Naive thymus-derived CD4-positive, alpha-beta T cell (primary cell): ENCODE results near the gene TRABD2B. TPM values are rescaled to one million over a fixed set of nuclear protein-coding genes. Genes with fewer than 3 reads are reported as not detected.

Experiments
- ATAC-seq: fragments of 150-1000 bp; cut with Tn5 transposase; 2 replicates; pipeline ENCODE4 v1.10.0; 2021; ENCODE audit warnings: mild to moderate bottlenecking, moderate library complexity
- CTCF ChIA-PET: fragments of 350-600 bp; sonication (Branson Sonifier 250); formaldehyde crosslinking; loops from one replicate; lab custom pipeline; 2021; ENCODE audit warnings: antibody characterized with exemption; lab: Charles Lee
- POLR2A ChIA-PET: fragments of 350-600 bp; sonication (Branson Sonifier 250); formaldehyde crosslinking; loops from one replicate; lab custom pipeline; 2021; ENCODE audit warnings: antibody characterized with exemption, inconsistent platforms; lab: Charles Lee
- DNase-seq, 9 donors: peaks; one replicate each; pipeline versions ENCODE4 v3.0.0 to v3.0.0-alpha.2; 2020 to 2022; ENCODE audit warnings: mixed read lengths in 1 of 9
- H3K27ac ChIP-seq: one replicate; pipeline ENCODE4 v1.7.0; 2013; ENCODE audit warnings: mild to moderate bottlenecking, low read depth, low read length, moderate library complexity
- H3K27me3 ChIP-seq, 2 donors: one replicate each; pipeline ENCODE4 v1.7.0; 2013; ENCODE audit warnings: low read length in 2 of 2, mild to moderate bottlenecking in 2 of 2, moderate library complexity in 2 of 2; ENCODE audit not compliant: control insufficient read depth in 2 of 2, insufficient read depth in 2 of 2
- H3K36me3 ChIP-seq, 3 experiments: 1 replicate in 2 of 3; 2 replicates in 1 of 3; pipeline ENCODE4 v1.7.0; 2013; ENCODE audit warnings: low read length in 3 of 3, mild to moderate bottlenecking in 3 of 3, moderate library complexity in 1 of 3; ENCODE audit not compliant: insufficient read depth in 3 of 3, control insufficient read depth in 2 of 3
- H3K4me1 ChIP-seq, 2 donors: one replicate each; pipeline ENCODE4 v1.7.0; 2013; ENCODE audit warnings: low read length in 2 of 2, mild to moderate bottlenecking in 2 of 2, moderate library complexity in 1 of 2; ENCODE audit not compliant: control insufficient read depth in 2 of 2, insufficient read depth in 2 of 2
- H3K4me3 ChIP-seq: 2 replicates; pipeline ENCODE4 v1.7.0; 2013; ENCODE audit warnings: mild to moderate bottlenecking, low read length
- H3K9me3 ChIP-seq, 3 experiments: 1 replicate in 2 of 3; 2 replicates in 1 of 3; pipeline ENCODE4 v1.7.0; 2013; ENCODE audit warnings: low read length in 3 of 3; ENCODE audit not compliant: control insufficient read depth in 2 of 3
- H3K27ac Mint-ChIP-seq, 9 donors: one replicate each; pipeline ENCODE4 v1.8.0; 2020 to 2022; ENCODE audit warnings: mixed read lengths in 9 of 9, mild to moderate bottlenecking in 8 of 9, moderate library complexity in 5 of 9, inconsistent platforms in 2 of 9
- H3K27me3 Mint-ChIP-seq, 5 donors: one replicate each; pipeline ENCODE4 v1.8.0; 2021 to 2022; ENCODE audit warnings: mixed read lengths in 5 of 5, mild to moderate bottlenecking in 1 of 5
- H3K36me3 Mint-ChIP-seq, 5 donors: one replicate each; pipeline ENCODE4 v1.8.0; 2020 to 2022; ENCODE audit warnings: mixed read lengths in 5 of 5, mild to moderate bottlenecking in 3 of 5, inconsistent platforms in 1 of 5
- H3K4me1 Mint-ChIP-seq, 7 donors: one replicate each; pipeline ENCODE4 v1.8.0; 2020 to 2022; ENCODE audit warnings: mixed read lengths in 7 of 7, mild to moderate bottlenecking in 3 of 7, inconsistent platforms in 1 of 7
- H3K4me3 Mint-ChIP-seq, 10 donors: one replicate each; pipeline ENCODE4 v1.8.0; 2020 to 2022; ENCODE audit warnings: mild to moderate bottlenecking in 10 of 10, mixed read lengths in 10 of 10, moderate library complexity in 6 of 10, inconsistent platforms in 2 of 10
- H3K9me3 Mint-ChIP-seq, 11 donors: one replicate each; pipeline ENCODE4 v1.8.0; 2020 to 2022; ENCODE audit warnings: mixed read lengths in 11 of 11, mild to moderate bottlenecking in 4 of 11, inconsistent platforms in 1 of 11, moderate library complexity in 1 of 11
- intact Hi-C, 2 donors: fragments of 100-400 bp; cut with micrococcal nuclease; formaldehyde crosslinking; loops; one replicate each; pipeline ENCODE4 v1.15.1; 2023
- polyA plus RNA-seq, 2 donors: library from polyadenylated mRNA; unstranded; fragments of 300-500 nt; fragmentation: Illumina TruSeq; gene quantifications; one replicate each; pipeline ENCODE4 v1.2.3, GENCODE V29; 2021
- total RNA-seq, 6 experiments: library from RNA in 5 of 6; stranded (reverse) in 5 of 6; gene quantifications; 1 replicate in 5 of 6; 2 replicates in 1 of 6; pipeline ENCODE4 v1.2.3 and lab custom pipeline; 2021 to 2026

TRABD2B gene
- total and polyA plus RNA-seq, 7 experiments from 2014 or later: not detected

DNA sequence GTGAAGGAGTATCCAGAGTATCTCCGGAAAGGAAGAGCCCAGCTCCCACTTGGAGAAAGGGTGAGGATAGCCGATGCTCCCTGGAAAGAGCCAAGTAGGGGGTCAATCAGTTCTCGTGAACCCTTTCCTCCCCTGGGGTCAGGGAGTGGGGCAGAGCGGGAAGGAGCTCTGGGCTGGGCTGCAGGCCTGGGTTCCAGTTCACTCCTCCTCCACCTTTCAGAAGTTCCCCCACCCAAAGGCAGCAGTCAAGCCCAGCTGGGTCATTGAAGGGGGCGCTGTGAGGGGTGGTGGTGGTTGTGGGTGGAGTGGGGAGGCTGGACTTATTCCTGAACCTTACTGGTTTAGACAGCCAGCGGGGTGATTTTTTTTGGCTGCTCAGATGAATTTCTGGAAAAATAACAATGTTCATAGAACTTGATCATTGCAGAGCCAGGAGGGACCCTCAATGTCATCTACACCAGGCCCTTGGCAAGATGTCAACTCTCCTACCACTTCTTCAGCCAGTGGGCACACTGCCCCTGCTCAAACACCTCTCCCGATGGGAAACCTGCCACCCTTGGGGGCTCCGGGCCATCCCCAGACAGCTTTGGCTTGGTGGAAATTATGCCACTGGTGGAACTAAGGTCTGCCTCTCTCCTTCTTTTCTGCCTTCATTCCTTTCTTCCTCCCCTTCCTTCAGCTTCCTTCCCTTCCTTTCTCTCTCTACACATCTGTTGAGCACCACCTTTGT, 235.8 kb downstream of the TRABD2B start:
- Histone ChIP-seq H3K4me3 (no peak overlapping the region), H3K27ac (no peak overlapping the region), H3K36me3 (no peaks in the 10 kb centered on the region), H3K27me3 (peaks cover 0 to 4% of the 10 kb centered on the region in 2 donors), H3K9me3 (no peaks in the 10 kb centered on the region), H3K4me1 (no peaks in the 10 kb centered on the region)
- CTCF ChIA-PET: no interaction called here
- H3K4me1 Mint-ChIP-seq: no peaks in the 10 kb centered on the region
- ATAC-seq: no peak
- DNase-seq: no peak
- POLR2A ChIA-PET: no interaction called here
- intact Hi-C loops: no loop called here
- peaks cover 0 to 35% (median 16%) of the 10 kb centered on the region in 5 donors for H3K27me3 Mint-ChIP-seq
- no peak overlapping the region for H3K4me3 Mint-ChIP-seq
- H3K27ac Mint-ChIP-seq: no peak overlapping the region
- no peaks in the 10 kb centered on the region for H3K9me3 Mint-ChIP-seq
- no peaks in the 10 kb centered on the region for H3K36me3 Mint-ChIP-seq

DNA sequence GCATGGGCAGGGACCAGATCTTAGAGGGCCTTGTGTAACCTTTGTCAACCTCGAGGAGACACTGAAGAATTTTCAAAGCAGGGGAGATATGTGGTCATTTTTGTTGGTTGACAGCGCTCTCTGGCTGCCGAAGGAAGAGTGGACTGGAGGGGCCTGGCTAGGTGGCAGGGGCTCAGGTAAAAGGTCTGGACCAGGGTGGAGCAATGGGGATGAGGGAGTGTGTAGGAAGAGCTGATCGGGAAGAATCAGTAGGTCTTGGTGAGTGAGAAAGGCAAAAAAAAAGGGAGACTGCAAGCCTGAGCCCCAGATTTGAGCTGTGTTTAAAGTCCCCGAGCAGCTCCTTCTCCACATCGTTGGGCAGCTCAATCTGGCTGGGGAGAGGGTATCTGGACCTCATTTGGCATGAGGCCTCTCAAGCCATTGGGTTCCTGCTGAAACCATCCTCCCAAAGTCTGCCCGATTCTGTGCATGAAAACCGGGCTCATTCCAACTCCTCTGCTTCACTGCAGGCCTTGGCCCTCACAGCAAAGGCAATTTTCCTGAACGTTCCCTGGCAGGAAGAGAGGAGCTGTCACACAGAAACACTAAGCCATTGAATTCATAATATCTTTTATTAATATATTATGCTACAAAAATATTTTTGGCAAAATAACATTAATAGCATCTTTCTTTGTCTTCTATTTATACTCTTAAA, 237.1 kb downstream of the TRABD2B start:
- Histone ChIP-seq H3K4me1 (no peaks in the 10 kb centered on the region), H3K27me3 (peaks cover 0 to 4% of the 10 kb centered on the region in 2 donors), H3K9me3 (no peaks in the 10 kb centered on the region), H3K4me3 (no peak overlapping the region), H3K36me3 (no peaks in the 10 kb centered on the region), H3K27ac (no peak overlapping the region)
- Mint-ChIP-seq H3K4me1 (no peaks in the 10 kb centered on the region), H3K4me3 (no peak overlapping the region), H3K9me3 (no peaks in the 10 kb centered on the region), H3K36me3 (no peaks in the 10 kb centered on the region), H3K27me3 (peaks cover 0 to 40% (median 16%) of the 10 kb centered on the region in 5 donors), H3K27ac (no peak overlapping the region)
- ChIA-PET POLR2A (no interaction called here), CTCF (no interaction called here)
- DNase-seq (no peak), ATAC-seq (no peak)
- intact Hi-C loops: no loop called here

DNA sequence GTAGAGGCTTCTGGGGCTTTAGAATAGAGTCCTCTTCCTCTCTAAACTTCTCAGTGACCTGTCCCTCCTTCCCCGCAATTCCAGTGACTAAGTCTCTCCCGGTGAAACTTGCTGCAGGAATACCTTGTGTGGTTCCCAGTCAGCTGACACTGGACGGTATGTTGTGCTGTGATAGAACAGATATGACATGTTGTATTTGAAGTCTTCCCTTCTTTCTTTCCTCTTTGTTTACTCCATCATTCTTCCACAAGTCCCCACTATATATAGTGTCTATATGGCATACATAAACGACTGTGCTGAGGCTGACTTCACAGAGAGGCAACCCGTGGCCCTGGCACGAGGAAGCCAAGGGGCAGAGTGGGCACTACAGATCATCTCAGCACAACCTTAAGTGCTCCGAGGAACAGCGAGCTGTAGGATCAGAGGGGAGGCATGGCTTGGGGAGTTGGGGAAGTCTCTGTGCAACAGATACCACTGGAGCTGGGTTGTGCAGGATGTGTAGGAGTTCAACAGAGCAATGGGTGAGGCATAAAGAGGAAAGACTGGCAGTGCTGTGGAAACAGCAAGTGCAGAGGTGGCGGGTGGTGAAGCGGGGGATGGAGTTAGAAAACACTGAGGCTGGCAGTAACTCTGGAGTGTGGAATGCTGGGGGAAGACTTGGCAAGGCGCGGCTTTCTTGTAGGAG, 237.8 kb downstream of the TRABD2B start:
- Mint-ChIP-seq H3K27me3 (peaks cover 0 to 40% (median 16%) of the 10 kb centered on the region in 5 donors), H3K9me3 (no peaks in the 10 kb centered on the region), H3K27ac (no peak overlapping the region), H3K36me3 (no peaks in the 10 kb centered on the region), H3K4me1 (no peaks in the 10 kb centered on the region), H3K4me3 (no peak overlapping the region)
- Histone ChIP-seq H3K9me3 (no peaks in the 10 kb centered on the region), H3K27ac (no peak overlapping the region), H3K4me3 (no peak overlapping the region), H3K36me3 (no peaks in the 10 kb centered on the region), H3K27me3 (peaks cover 0 to 4% of the 10 kb centered on the region in 2 donors), H3K4me1 (no peaks in the 10 kb centered on the region)
- DNase-seq (no peak), ATAC-seq (no peak)
- ChIA-PET POLR2A (no interaction called here), CTCF (no interaction called here)
- intact Hi-C loops: no loop called here

DNA sequence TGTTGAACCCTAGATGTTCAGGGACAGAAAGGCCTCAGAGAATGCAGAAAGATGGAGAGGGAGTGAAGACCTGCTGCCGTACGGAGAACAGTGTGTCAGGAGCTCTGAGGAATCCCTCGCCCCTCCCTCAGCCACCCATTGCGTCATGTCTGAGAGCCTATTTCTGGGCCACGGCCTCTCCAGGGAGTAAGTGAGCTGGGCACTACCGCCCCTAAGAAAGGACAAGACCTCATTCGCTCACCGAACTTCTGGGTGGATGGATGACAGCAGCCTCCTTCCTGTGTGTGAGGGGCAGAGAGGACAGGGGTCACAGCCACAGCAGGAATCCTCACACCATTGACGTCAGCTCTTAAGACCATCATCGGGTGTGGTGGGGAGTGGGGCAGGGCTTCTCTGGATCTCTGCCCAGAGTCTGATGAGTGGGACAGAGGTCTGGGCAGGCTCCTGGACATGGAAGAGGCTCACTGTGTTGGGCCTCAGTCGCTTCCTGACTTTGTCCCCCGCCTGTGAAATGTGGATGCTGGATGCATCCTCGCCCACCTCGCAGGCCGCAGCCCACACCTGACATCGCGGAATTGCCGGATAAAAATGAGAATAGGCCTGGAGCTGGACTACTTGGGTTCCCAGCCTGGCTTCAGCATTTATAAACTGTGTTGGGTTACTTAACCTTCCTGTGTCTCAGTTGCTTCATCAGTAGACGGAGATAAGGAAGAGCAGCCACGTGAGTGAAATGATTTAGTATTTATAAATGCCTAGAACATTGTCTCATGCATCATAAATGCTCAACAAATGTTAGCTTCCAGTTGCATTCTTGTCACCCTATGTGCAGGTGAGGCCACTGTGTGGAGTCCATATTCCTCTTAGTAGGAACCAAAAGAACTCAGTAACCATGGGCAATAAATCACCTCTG, 238.6 kb downstream of the TRABD2B start:
- DNase-seq (no peak), ATAC-seq (no peak)
- CTCF ChIA-PET: no interaction called here
- Histone ChIP-seq H3K9me3 (no peaks in the 10 kb centered on the region), H3K4me1 (no peaks in the 10 kb centered on the region), H3K36me3 (no peaks in the 10 kb centered on the region), H3K27ac (no peak overlapping the region), H3K4me3 (no peak overlapping the region), H3K27me3 (peaks cover 0 to 4% of the 10 kb centered on the region in 2 donors)
- Mint-ChIP-seq H3K4me3 (no peak overlapping the region), H3K9me3 (no peaks in the 10 kb centered on the region), H3K4me1 (no peaks in the 10 kb centered on the region), H3K36me3 (no peaks in the 10 kb centered on the region), H3K27ac (no peak overlapping the region), H3K27me3 (peaks cover 0 to 40% (median 16%) of the 10 kb centered on the region in 5 donors)
- intact Hi-C loops: no loop called here
- POLR2A ChIA-PET: interaction anchor here (0.6 kb wide), 1 partner anchor 40 kb away, joined by 3 read pairs; no protein-coding TSS in a partner anchor

DNA sequence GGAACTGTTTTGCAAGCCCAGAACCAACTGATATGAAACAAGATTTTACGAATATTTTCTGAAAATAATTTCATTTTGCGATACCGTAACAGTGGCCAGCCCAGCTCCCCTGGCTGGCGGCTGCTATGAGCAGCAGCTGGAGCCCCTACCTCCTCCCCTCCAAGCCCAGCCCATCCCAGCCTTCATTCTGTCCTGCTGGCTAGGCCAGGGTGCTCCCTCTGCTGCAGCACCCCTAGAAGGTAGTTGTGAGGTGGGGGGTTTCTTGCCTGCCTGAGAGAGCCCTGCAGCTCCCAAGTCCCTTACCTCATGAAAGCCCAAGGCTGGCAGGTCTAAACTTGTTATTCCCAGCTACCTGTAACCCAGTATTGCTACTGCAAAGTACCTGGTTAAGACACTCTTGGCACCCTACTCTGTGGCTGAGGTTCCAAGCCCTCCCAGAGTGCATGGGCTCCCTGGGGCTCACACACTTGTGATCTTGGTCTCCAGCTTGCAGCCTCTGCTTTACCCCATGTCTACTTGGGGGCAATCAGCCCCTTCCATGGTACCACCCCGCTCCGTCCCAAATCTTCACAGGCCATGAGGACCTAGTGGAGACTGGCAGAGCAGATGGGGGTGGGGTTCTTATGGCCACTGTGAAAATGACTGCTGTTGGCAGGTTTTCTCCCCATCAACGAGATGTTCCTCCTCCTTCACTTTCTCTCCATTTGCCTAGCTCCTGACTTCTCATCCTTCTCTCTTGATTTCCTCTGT, 239.8 kb downstream of the TRABD2B start:
- H3K4me3 Mint-ChIP-seq: no peak overlapping the region
- no peaks in the 10 kb centered on the region for H3K4me1 ChIP-seq
- H3K4me1 Mint-ChIP-seq: no peaks in the 10 kb centered on the region
- ChIA-PET CTCF (no interaction called here), POLR2A (no interaction called here)
- ATAC-seq (no peak), DNase-seq (no peak)
- no peaks in the 10 kb centered on the region for H3K36me3 ChIP-seq
- H3K27ac Mint-ChIP-seq: no peak overlapping the region
- H3K27me3 Mint-ChIP-seq: peaks cover 0 to 40% (median 16%) of the 10 kb centered on the region in 5 donors
- intact Hi-C loops: no loop called here
- H3K4me3 ChIP-seq: no peak overlapping the region
- H3K9me3 Mint-ChIP-seq: no peaks in the 10 kb centered on the region
- H3K27me3 ChIP-seq: peaks cover 0 to 4% of the 10 kb centered on the region in 2 donors
- H3K27ac ChIP-seq: no peak overlapping the region
- no peaks in the 10 kb centered on the region for H3K36me3 Mint-ChIP-seq
- no peaks in the 10 kb centered on the region for H3K9me3 ChIP-seq

DNA sequence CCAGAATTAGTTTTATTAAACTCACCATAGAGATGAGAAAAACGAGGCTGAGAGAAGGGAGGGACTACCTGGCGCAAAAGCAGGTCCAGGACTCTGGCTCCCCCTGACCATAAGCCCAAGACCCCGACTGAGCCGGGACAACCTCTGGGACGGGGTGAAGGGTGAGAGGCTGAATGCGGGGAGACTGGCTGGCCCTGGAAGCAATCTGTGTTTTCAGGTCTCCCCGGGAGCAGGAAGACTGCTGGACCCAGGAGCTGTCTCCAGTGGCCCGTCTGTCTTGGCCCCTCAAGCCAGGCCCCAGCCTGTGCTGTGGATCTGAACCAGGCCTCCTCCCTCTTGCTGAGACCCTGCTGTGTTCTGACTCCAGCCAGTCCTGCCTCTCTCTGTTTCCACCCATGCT, 240.8 kb downstream of the TRABD2B start:
- POLR2A ChIA-PET: no interaction called here
- Histone ChIP-seq H3K4me3 (no peak overlapping the region), H3K27me3 (peaks cover 0 to 4% of the 10 kb centered on the region in 2 donors), H3K4me1 (no peaks in the 10 kb centered on the region), H3K9me3 (no peaks in the 10 kb centered on the region), H3K36me3 (no peaks in the 10 kb centered on the region), H3K27ac (no peak overlapping the region)
- Mint-ChIP-seq H3K4me3 (no peak overlapping the region), H3K9me3 (no peaks in the 10 kb centered on the region), H3K36me3 (no peaks in the 10 kb centered on the region), H3K27me3 (peaks cover 0 to 35% (median 11%) of the 10 kb centered on the region in 5 donors), H3K27ac (no peak overlapping the region), H3K4me1 (no peaks in the 10 kb centered on the region)
- DNase-seq: no peak
- intact Hi-C loops: no loop called here
- CTCF ChIA-PET: no interaction called here
- no peak for ATAC-seq
